Effector memory CD4-positive, alpha-beta T cell (primary cell): ENCODE measurements around the gene PREB.

Experiments
- DNase-seq, 3 donors: peaks; one replicate each; pipeline ENCODE4 v3.0.0-alpha.2; 2020
- H3K27ac ChIP-seq: 2 replicates; pipeline ENCODE4 v1.7.0; 2013; ENCODE audit warnings: mild to moderate bottlenecking, low read length, moderate library complexity; ENCODE audit not compliant: insufficient read depth, poor library complexity, severe bottlenecking
- H3K27me3 ChIP-seq: replicated peaks from 2 replicates; pipeline ENCODE4 v1.7.0; 2013; ENCODE audit warnings: mild to moderate bottlenecking, low read length; ENCODE audit not compliant: insufficient read depth, control insufficient read depth, poor library complexity, severe bottlenecking
- H3K36me3 ChIP-seq: 2 replicates; pipeline ENCODE4 v1.7.0; 2013; ENCODE audit warnings: mild to moderate bottlenecking, low read length, moderate library complexity; ENCODE audit not compliant: control insufficient read depth, insufficient read depth
- H3K4me1 ChIP-seq: 2 replicates; pipeline ENCODE4 v1.7.0; 2013; ENCODE audit warnings: low read length, mild to moderate bottlenecking; ENCODE audit not compliant: control insufficient read depth, insufficient read depth, poor library complexity, severe bottlenecking
- H3K4me3 ChIP-seq: 2 replicates; pipeline ENCODE4 v1.7.0; 2013; ENCODE audit warnings: low read length, low read depth, mild to moderate bottlenecking; ENCODE audit not compliant: insufficient read depth, poor library complexity, severe bottlenecking
- H3K9me3 ChIP-seq: 2 replicates; pipeline ENCODE4 v1.7.0; 2013; ENCODE audit warnings: mild to moderate bottlenecking, low read length, moderate library complexity; ENCODE audit not compliant: control insufficient read depth

Gene PREB

DNA sequence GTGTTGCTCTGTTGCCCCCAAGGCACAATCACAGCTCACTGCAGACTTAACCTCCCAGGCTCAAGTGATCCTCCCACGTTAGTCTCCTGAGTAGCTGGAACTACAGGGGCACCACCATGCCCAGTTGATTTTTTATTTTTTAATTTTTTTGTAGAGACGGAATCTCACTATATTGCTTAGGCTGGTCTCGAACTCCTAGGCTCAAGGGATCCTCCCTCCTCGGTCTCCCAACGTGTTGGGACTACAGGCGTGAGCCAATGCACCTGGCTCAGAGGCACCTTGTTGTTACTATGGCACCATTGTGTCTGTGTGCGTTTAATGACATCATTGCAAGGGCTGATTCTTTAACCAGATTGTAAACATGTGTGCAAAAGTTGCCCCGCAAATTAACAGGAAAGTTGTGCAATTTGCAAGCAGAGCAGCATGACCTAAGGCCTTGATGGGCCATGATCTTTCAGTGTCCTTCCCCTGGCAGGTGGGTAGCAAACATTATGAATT lies 37.0 kb upstream of the PREB start:
- DNase-seq: no peak
- Histone ChIP-seq H3K27me3 (no peaks in the 10 kb centered on the region), H3K27ac (no peak overlapping the region), H3K4me3 (no peak overlapping the region), H3K36me3 (no peaks in the 10 kb centered on the region), H3K4me1 (no peaks in the 10 kb centered on the region), H3K9me3 (no peaks in the 10 kb centered on the region)

DNA sequence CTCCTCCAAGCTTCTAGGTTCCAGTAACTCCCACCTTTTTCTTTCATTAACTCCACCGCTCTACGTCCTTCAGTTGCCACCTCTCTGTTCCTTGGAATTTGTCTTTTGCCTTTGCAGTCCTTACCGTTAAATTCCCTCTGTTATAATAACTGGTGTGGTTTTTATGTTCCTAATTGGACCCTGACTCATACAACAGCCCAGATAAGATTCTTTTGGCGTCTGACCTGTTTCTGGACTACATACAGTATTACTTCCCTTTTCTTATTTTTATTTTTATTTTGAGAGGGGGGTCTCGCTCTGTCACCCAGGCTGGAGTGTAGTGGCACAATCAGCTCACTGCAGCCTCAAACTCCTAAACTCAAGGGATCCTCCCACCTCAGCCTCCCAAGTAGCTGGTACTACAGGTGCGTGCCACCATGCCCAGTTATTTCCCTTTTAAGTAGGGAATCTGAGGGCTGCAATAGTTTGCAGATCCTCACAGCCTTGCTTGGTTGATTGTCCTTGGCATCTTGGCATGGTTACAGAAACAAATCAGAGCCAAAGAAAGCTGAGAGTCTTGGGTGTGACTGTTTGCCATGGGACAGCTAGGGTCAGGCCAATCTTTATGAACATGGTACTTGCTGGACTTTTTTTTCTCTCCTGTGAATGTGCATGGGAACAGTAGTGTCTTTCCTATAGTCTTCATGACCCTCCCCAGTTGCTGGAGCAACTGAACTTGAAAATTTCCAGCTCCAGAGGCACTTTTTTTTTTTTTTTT lies 36.3 kb upstream of the PREB start:
- no peak overlapping the region for H3K4me3 ChIP-seq
- no peaks in the 10 kb centered on the region for H3K27me3 ChIP-seq
- H3K4me1 ChIP-seq: no peaks in the 10 kb centered on the region
- H3K9me3 ChIP-seq: no peaks in the 10 kb centered on the region
- no peak for DNase-seq
- H3K27ac ChIP-seq: no peak overlapping the region
- no peaks in the 10 kb centered on the region for H3K36me3 ChIP-seq

DNA sequence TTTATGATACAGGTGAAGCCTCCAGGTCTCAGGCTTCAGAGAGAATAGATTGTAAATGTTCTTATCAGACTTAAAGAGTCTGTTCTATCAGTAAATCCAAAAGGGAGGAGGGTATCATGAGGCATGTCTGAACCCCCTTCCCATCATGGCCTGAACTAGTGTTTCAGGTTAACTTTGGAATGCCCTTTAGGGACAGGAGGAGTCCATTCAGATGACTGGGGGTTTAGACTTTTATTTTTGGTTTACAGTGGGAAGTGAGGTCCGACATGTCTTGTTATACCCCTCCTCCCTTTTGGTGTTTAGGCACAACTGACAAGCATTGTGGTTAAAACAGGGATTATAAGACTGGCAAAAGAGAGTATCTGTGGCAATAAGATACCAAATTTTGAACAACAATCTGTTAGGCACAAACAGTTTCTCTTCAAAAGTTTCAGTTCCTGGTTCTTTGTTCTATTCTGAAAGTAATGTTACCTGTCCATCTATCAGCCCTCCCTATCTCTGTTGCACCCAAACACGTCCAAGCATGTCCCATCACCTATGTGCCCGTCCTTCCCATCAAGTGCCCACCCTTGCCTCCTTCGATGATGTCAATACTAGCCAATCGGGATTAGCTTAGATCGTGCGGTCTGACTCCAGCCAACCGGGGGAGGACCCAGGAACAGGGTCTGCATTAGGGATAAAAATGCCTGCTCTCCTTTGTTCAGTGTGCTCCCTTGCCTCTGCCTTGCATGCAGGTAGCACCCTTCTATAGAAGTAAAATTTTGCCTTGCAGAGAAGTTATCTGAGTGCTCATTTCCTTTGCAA lies 30.7 kb upstream of the PREB start:
- no peak overlapping the region for H3K27ac ChIP-seq
- H3K27me3 ChIP-seq: no peaks in the 10 kb centered on the region
- H3K4me1 ChIP-seq: no peaks in the 10 kb centered on the region
- no peaks in the 10 kb centered on the region for H3K9me3 ChIP-seq
- H3K36me3 ChIP-seq: no peaks in the 10 kb centered on the region
- no peak overlapping the region for H3K4me3 ChIP-seq
- DNase-seq: no peak

DNA sequence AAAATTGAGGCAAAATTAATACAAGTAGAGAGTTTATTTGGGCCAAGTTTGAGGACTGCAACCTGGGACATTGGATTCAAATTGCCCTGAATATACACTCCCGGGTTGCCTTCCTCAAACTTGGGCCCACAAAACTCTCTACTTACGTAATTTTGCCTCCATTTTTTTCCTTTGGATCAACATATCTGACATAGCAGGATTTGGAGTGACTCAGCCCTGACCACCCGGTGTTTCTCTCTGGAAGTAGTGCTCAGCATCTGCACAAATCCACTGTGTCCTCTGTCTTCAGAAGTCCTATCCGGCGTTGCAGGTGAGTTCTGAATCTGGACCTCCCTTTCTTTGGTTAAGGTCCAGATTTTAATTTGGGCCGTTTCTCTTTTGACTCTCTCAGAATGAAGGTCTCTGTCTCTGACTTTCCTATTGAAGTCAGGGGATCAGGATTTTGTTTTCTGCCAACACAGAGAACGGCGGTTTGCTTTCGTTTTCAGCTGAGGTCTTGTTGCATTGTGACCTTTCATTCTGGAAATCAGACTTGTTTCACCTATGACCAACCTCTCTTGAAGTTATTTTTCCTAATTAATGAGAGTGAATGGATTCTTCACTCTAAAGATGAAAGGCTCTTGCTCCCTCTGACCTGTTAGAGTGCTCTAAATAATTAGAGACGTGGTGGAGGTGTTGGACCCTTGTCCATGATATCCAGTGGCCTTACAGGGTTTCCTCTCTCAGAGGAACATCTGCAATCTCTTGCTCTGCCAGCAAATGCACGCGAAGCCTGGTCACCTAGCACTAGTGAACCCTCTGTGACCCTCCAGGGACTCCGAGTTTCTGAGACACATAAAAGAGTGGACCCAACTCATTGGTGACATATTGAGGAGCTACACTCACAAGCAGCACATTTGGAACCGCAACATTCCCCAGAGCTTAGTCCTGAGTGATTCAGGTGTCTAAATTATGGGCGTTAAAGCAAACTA lies 28.0 kb upstream of the PREB start:
- H3K9me3 ChIP-seq: no peaks in the 10 kb centered on the region
- no peaks in the 10 kb centered on the region for H3K4me1 ChIP-seq
- no peak overlapping the region for H3K27ac ChIP-seq
- H3K36me3 ChIP-seq: no peaks in the 10 kb centered on the region
- DNase-seq: no peak
- no peaks in the 10 kb centered on the region for H3K27me3 ChIP-seq
- H3K4me3 ChIP-seq: no peak overlapping the region

DNA sequence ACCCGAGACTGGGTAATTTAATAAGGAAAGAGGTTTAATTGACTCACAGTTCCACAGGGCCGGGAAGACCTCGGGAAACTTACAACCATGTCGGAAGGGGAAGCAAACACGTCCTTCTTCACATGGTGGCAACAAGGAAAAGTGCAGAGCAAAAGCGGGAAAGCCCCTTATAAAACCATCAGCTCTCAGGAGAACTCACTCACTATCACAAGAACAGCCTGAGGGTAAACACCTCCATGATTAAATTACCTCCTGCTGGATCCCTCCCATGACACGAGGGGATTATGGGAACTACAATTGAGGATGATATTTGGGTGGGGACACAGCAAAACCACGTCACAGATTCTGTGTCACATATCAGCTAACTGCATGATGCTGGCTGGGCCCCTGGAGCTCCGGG lies 25.8 kb upstream of the PREB start:
- no peaks in the 10 kb centered on the region for H3K36me3 ChIP-seq
- no peaks in the 10 kb centered on the region for H3K27me3 ChIP-seq
- no peak overlapping the region for H3K4me3 ChIP-seq
- no peak for DNase-seq
- H3K27ac ChIP-seq: no peak overlapping the region
- H3K9me3 ChIP-seq: no peaks in the 10 kb centered on the region
- H3K4me1 ChIP-seq: no peaks in the 10 kb centered on the region

DNA sequence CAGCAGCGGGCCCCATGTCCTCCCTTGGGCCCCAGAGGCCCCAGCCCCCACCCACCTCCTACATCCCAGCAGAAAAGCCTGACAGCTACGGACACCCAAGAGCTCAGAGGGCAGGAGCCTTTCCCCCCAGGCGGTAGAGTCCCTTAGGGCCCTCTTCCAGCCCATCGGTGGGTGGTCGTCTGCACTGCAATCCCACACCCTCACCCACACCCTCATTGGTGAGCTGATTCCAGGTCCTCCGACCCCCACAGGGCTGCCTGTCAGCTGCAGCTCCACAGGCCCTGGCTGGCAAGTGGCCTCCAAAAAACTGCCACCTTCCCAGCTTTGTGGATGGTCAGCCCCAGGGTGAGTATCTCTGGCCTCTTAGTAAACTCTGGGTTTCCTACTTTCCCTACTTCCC lies 24.8 kb upstream of the PREB start:
- Histone ChIP-seq H3K27me3 (no peaks in the 10 kb centered on the region), H3K36me3 (no peaks in the 10 kb centered on the region), H3K9me3 (no peaks in the 10 kb centered on the region), H3K27ac (no peak overlapping the region), H3K4me1 (no peaks in the 10 kb centered on the region), H3K4me3 (no peak overlapping the region)
- DNase-seq: no peak

DNA sequence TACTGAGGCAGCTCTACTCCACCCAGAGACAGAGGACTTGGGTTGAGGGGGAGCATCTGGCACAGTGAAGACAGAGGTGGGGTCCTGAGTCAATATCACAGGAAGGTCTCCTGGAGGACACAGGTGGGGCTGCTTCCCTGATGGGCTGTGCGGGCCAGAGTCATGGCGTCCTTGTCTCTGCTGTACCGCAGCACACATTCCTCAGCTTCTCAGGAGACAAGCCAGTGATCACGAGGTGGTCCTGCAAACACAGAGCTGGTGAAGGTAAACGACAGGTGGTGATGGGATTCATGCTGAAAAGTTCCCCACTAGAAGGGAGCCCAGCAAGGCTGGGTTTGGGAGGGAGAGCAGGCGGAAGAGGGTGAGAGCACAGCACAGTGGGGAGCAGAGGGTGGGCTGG lies 24.0 kb upstream of the PREB start:
- Histone ChIP-seq H3K36me3 (no peaks in the 10 kb centered on the region), H3K9me3 (no peaks in the 10 kb centered on the region), H3K4me3 (no peak overlapping the region), H3K27me3 (no peaks in the 10 kb centered on the region), H3K4me1 (no peaks in the 10 kb centered on the region), H3K27ac (no peak overlapping the region)
- DNase-seq: no peak

DNA sequence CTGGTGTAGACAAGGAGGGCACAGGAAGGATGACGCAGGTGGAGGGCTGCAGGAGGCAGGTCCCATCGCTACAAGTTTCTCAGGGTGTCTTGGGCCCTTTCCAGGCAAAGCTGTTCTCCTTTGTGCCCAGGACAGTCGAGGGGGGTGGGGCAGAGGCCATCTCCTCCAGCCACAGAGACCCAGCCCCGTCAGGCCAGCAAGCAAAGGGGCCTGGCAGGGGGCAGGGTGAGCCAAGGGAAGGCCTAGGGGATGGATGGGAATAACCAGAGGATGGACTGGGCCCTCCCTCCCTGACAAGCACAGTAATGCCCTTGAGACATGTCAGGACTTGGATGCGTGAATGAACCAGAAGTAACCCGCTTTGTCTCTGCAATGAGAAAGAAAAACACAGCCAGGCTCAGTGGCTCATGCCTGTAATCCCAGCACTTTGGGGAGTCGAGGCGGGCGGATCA lies 20.7 kb upstream of the PREB start:
- H3K36me3 ChIP-seq: no peaks in the 10 kb centered on the region
- no peak for DNase-seq
- no peak overlapping the region for H3K4me3 ChIP-seq
- no peaks in the 10 kb centered on the region for H3K9me3 ChIP-seq
- no peak overlapping the region for H3K27ac ChIP-seq
- H3K27me3 ChIP-seq: no peaks in the 10 kb centered on the region
- H3K4me1 ChIP-seq: no peaks in the 10 kb centered on the region

DNA sequence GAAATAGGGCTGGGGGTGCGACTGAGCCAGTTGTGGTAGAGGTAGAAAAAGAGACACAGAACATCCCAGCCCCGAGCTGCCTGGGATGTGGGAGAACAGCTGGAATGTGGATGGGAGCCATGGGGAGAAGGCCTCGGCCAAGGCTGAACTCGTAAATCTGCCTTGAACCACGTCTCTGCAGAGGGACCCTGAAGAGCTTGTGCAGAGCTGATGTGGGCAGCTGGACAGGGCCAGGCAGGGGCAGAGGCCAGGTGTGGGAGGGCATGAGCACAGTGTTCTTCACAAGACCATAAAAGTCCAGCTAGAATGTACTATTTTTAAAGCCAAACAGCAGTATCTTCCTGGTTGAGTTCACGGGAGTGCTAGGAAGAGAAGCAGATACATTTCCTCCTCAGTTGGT lies 20.1 kb upstream of the PREB start:
- Histone ChIP-seq H3K27me3 (peaks cover 2% of the 10 kb centered on the region), H3K4me1 (no peaks in the 10 kb centered on the region), H3K4me3 (no peak overlapping the region), H3K9me3 (no peaks in the 10 kb centered on the region), H3K27ac (no peak overlapping the region), H3K36me3 (no peaks in the 10 kb centered on the region)
- no peak for DNase-seq
